ENCODE results near the gene CNDP1.

CNDP1 gene

GRCh38 chr18:74611765-74612164 lies 77.5 kb downstream of the CNDP1 start:
- ChIA-PET POLR2A (no interaction called here), CTCF (no interaction called here)
- no peak overlapping the region for H3K27ac ChIP-seq (ENCODE audit: extremely low read depth, low read depth, low read length)
- no peak for TF ChIP-seq ZNF169 (tag by site-specific recombination; IDR thresholded peaks at IDR 0.05)
- TF ChIP-seq ZFP3 (tag by site-specific recombination; IDR thresholded peaks at IDR 0.05; ENCODE audit: low read depth) = no peak
- no peak for TF ChIP-seq ZBTB7A (tag by site-specific recombination; IDR thresholded peaks at IDR 0.05; ENCODE audit: low read depth)
- TF ChIP-seq MYNN (tag by site-specific recombination; IDR thresholded peaks at IDR 0.05; ENCODE audit: borderline replicate concordance) = no peak
- TF ChIP-seq ZNF544 (tag by site-specific recombination; IDR thresholded peaks at IDR 0.05) = no peak
- no peak for TF ChIP-seq ZNF239 (tag by site-specific recombination; IDR thresholded peaks at IDR 0.05)
- no peak for TF ChIP-seq ZNF548 (tag by site-specific recombination; IDR thresholded peaks at IDR 0.05)
- H3K9me3 ChIP-seq (ENCODE audit: control insufficient read depth, insufficient read depth, low read depth, low read length) = no peaks in the 10 kb centered on the region
- H3K4me3 ChIP-seq (ENCODE audit: low read depth, low read length) = no peak overlapping the region
- H3K4me1 ChIP-seq (ENCODE audit: control insufficient read depth, insufficient read depth, low read length) = peaks cover 3% of the 10 kb centered on the region; the same call in 1 of the 2 replicates
- peaks cover 0 to 2% of the 10 kb centered on the region in 2 experiments; a peak in 1 of 3 replicates for H3K36me3 ChIP-seq (ENCODE audit: control insufficient read depth in 2 of 2, insufficient read depth in 1 of 2, low read length in 2 of 2)

DNA sequence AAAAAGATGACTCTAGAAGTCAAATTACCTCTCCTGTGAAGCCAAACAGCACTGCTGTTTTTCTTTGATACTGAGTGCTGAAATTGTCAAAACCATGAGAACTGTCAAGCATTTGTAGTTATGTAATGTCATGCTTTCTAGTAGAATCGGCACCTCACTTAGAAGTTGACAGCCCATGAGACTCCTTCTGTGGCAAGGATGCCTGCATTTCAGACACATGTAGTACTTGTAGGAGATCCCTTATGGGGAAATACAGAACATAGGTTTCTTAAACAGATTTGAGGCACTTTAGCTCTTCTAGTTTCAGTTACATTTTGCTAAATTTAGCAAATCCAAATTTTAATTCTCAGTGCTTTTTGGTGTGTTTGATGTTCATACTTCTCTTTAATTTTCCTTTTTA lies 79.1 kb downstream of the CNDP1 start:
- CTCF ChIA-PET = no interaction called here
- no peak overlapping the region for H3K27ac ChIP-seq (ENCODE audit: extremely low read depth, low read depth, low read length)
- POLR2A ChIA-PET = no interaction called here
- no peak overlapping the region for H3K4me3 ChIP-seq (ENCODE audit: low read depth, low read length)
- no peak for TF ChIP-seq ZNF394 (tag by site-specific recombination; IDR thresholded peaks at IDR 0.05; ENCODE audit: borderline replicate concordance)
- TF ChIP-seq ZNF114 (tag by site-specific recombination; IDR thresholded peaks at IDR 0.05) = no peak
- TF ChIP-seq ZNF174 (tag by site-specific recombination; IDR thresholded peaks at IDR 0.05) = no peak
- no peak for TF ChIP-seq ZNF2 (tag by site-specific recombination; IDR thresholded peaks at IDR 0.05)
- TF ChIP-seq ZNF596 (tag by site-specific recombination; IDR thresholded peaks at IDR 0.05) = no peak
- no peak for TF ChIP-seq ZNF529 (tag by site-specific recombination; IDR thresholded peaks at IDR 0.05; ENCODE audit: insufficient replicate concordance)
- TF ChIP-seq ZFP41 (tag by site-specific recombination; IDR thresholded peaks at IDR 0.05; ENCODE audit: borderline replicate concordance) = no peak
- TF ChIP-seq WT1 (tag by site-specific recombination; IDR thresholded peaks at IDR 0.05) = no peak
- TF ChIP-seq ZNF776 (tag by site-specific recombination; IDR thresholded peaks at IDR 0.05; ENCODE audit: borderline replicate concordance) = no peak
- TF ChIP-seq CTCF (tag by site-specific recombination; IDR thresholded peaks at IDR 0.05) = no peak
- no peak for TF ChIP-seq ZSCAN30 (tag by site-specific recombination; IDR thresholded peaks at IDR 0.05)
- no peak for TF ChIP-seq ZNF155 (tag by site-specific recombination; IDR thresholded peaks at IDR 0.05)
- TF ChIP-seq, protein P1, sequence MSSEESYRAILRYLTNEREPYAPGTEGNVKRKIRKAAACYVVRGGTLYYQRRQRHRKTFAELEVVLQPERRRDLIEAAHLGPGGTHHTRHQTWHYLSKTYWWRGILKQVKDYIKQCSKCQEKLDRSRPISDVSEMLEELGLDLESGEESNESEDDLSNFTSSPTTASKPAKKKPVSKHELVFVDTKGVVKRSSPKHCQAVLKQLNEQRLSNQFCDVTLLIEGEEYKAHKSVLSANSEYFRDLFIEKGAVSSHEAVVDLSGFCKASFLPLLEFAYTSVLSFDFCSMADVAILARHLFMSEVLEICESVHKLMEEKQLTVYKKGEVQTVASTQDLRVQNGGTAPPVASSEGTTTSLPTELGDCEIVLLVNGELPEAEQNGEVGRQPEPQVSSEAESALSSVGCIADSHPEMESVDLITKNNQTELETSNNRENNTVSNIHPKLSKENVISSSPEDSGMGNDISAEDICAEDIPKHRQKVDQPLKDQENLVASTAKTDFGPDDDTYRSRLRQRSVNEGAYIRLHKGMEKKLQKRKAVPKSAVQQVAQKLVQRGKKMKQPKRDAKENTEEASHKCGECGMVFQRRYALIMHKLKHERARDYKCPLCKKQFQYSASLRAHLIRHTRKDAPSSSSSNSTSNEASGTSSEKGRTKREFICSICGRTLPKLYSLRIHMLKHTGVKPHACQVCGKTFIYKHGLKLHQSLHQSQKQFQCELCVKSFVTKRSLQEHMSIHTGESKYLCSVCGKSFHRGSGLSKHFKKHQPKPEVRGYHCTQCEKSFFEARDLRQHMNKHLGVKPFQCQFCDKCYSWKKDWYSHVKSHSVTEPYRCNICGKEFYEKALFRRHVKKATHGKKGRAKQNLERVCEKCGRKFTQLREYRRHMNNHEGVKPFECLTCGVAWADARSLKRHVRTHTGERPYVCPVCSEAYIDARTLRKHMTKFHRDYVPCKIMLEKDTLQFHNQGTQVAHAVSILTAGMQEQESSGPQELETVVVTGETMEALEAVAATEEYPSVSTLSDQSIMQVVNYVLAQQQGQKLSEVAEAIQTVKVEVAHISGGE (tag by site-specific recombination; conservative IDR thresholded peaks at IDR 0.05; ENCODE audit: low read depth) = no peak
- TF ChIP-seq ZNF549 (tag by site-specific recombination; IDR thresholded peaks at IDR 0.05) = no peak
- no peak for TF ChIP-seq ZNF677 (tag by site-specific recombination; IDR thresholded peaks at IDR 0.05)
- TF ChIP-seq MYNN (tag by site-specific recombination; IDR thresholded peaks at IDR 0.05; ENCODE audit: borderline replicate concordance) = no peak
- no peak for TF ChIP-seq KLF7 (tag by site-specific recombination; IDR thresholded peaks at IDR 0.05; ENCODE audit: borderline replicate concordance)
- TF ChIP-seq, protein P2, sequence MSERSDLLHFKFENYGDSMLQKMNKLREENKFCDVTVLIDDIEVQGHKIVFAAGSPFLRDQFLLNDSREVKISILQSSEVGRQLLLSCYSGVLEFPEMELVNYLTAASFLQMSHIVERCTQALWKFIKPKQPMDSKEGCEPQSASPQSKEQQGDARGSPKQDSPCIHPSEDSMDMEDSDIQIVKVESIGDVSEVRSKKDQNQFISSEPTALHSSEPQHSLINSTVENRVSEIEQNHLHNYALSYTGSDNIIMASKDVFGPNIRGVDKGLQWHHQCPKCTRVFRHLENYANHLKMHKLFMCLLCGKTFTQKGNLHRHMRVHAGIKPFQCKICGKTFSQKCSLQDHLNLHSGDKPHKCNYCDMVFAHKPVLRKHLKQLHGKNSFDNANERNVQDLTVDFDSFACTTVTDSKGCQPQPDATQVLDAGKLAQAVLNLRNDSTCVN (tag by site-specific recombination; optimal IDR thresholded peaks at IDR 0.05) = no peak
- no peak for TF ChIP-seq ZNF211 (tag by site-specific recombination; IDR thresholded peaks at IDR 0.05; ENCODE audit: low read depth)
- H3K4me1 ChIP-seq (ENCODE audit: control insufficient read depth, insufficient read depth, low read length) = peaks cover 3% of the 10 kb centered on the region; the same call in 1 of the 2 replicates
- H3K9me3 ChIP-seq (ENCODE audit: control insufficient read depth, insufficient read depth, low read depth, low read length) = no peaks in the 10 kb centered on the region
- H3K36me3 ChIP-seq (ENCODE audit: control insufficient read depth in 2 of 2, insufficient read depth in 1 of 2, low read length in 2 of 2) = peaks cover 0 to 6% of the 10 kb centered on the region in 2 experiments; a peak in 1 of 3 replicates

All from HEK293 (cell line).